Measurements from ENCODE around the gene KRT3.

KRT3 gene

DNA sequence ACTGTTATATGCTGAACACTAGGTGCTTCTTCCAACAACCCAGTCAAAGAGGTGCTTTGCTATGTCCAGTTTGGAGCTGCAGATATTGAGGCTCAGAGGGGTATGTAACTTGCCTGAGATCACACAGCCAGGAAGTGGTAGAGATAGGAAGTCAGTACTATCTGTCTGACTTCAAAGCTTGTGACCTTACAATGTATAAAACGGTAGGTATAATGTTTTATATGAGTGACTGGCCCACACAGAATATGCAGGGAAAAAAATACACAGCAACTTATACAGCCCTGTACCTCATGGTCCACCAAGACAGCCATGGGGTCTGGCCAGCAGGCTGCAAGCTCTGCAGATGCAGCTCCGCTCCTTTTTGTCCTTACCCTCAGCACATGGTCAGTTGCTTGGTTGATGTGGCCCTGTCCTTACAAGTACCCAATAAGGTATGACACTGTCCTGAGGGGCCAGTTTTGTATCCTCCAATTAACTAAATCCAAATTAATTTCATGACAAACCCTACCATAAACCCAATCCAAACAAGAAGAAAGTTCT lies 21.9 kb upstream of the KRT3 start:
- Histone ChIP-seq H3K9ac (ENCODE audit: low read length) (no peak overlapping the region), H3F3A (ENCODE audit: insufficient read depth) (no peaks in the 10 kb centered on the region), H2AFZ (ENCODE audit: low read depth, low read length, severe bottlenecking) (no peak overlapping the region), H3K9me3 (ENCODE audit: insufficient read depth, low read length) (no peaks in the 10 kb centered on the region), H3K4me2 (ENCODE audit: low read depth, low read length, poor library complexity, severe bottlenecking) (no peak overlapping the region), H3K4me3 (ENCODE audit: insufficient read depth, low read length, poor library complexity, severe bottlenecking) (no peak overlapping the region), H3K9me2 (replicated peaks; ENCODE audit: insufficient read depth, low read length) (no peaks in the 10 kb centered on the region), H3K36me3 (ENCODE audit: low read length) (no peaks in the 10 kb centered on the region), H4K20me1 (ENCODE audit: low read depth, low read length) (no peaks in the 10 kb centered on the region), H3K79me2 (ENCODE audit: insufficient read depth, low read length) (no peaks in the 10 kb centered on the region), H3K27ac (ENCODE audit: low read depth, low read length) (no peak overlapping the region), H3K27me3 (ENCODE audit: low read length) (no peaks in the 10 kb centered on the region)
- TF ChIP-seq EZH2phosphoT487 (conservative IDR thresholded peaks at IDR 0.05; ENCODE audit: low read length) (no peak), CTCF (IDR thresholded peaks at IDR 0.05; ENCODE audit: insufficient read depth, low read length, poor library complexity, severe bottlenecking) (no peak)

DNA sequence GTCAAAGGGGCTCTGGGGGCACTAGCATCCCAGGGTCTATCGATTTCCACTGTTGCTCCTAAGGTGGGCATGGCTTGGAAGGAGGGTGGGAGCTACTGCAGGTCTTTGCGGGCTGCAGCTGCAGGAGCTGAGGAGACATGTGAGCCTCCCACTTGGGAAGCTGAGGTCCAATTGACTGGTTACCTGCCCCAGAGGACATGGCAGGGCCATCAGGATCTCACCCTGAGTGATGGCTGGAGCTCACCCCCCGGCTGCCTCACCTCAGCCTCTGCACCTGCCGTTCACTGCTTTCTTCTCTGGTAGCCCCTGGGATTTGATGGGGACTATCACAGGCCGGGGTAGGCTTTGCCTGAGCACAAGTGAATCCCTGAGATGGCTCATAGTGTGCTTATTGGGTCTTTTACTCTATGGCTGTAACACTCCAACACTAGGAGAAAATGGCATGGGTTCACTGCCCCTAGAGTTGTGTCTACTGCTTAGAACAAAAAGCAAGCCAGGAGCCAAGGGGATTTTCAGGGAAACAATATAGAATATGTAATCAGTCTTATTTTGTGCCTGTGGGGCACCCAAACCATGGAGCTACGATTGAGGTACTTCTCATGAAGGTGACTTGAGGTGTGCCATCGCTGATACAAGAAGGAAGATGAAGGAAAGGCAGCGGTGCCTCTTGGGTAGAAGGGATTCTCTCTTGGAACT lies 21.2 kb upstream of the KRT3 start:
- no peaks in the 10 kb centered on the region for H3F3A ChIP-seq (ENCODE audit: insufficient read depth)
- H3K9ac ChIP-seq (ENCODE audit: low read length), result no peak overlapping the region
- H3K9me3 ChIP-seq (ENCODE audit: insufficient read depth, low read length), result no peaks in the 10 kb centered on the region
- H4K20me1 ChIP-seq (ENCODE audit: low read depth, low read length), result no peaks in the 10 kb centered on the region
- H3K36me3 ChIP-seq (ENCODE audit: low read length), result no peaks in the 10 kb centered on the region
- H3K27ac ChIP-seq (ENCODE audit: low read depth, low read length), result no peak overlapping the region
- no peaks in the 10 kb centered on the region for H3K9me2 ChIP-seq (replicated peaks; ENCODE audit: insufficient read depth, low read length)
- no peaks in the 10 kb centered on the region for H3K79me2 ChIP-seq (ENCODE audit: insufficient read depth, low read length)
- no peaks in the 10 kb centered on the region for H3K27me3 ChIP-seq (ENCODE audit: low read length)
- no peak for TF ChIP-seq EZH2phosphoT487 (conservative IDR thresholded peaks at IDR 0.05; ENCODE audit: low read length)
- no peak overlapping the region for H3K4me2 ChIP-seq (ENCODE audit: low read depth, low read length, poor library complexity, severe bottlenecking)
- no peak overlapping the region for H3K4me3 ChIP-seq (ENCODE audit: insufficient read depth, low read length, poor library complexity, severe bottlenecking)
- no peak overlapping the region for H2AFZ ChIP-seq (ENCODE audit: low read depth, low read length, severe bottlenecking)

- Histone ChIP-seq H3K27me3 (ENCODE audit: low read length) (no peaks in the 10 kb centered on the region), H3K9me3 (ENCODE audit: insufficient read depth, low read length) (no peaks in the 10 kb centered on the region), H3K4me2 (ENCODE audit: low read depth, low read length, poor library complexity, severe bottlenecking) (no peak overlapping the region), H2AFZ (ENCODE audit: low read depth, low read length, severe bottlenecking) (no peak overlapping the region), H3K79me2 (ENCODE audit: insufficient read depth, low read length) (no peaks in the 10 kb centered on the region), H3F3A (ENCODE audit: insufficient read depth) (no peaks in the 10 kb centered on the region), H3K36me3 (ENCODE audit: low read length) (no peaks in the 10 kb centered on the region), H3K4me3 (ENCODE audit: insufficient read depth, low read length, poor library complexity, severe bottlenecking) (no peak overlapping the region), H3K9ac (ENCODE audit: low read length) (no peak overlapping the region), H3K9me2 (replicated peaks; ENCODE audit: insufficient read depth, low read length) (no peaks in the 10 kb centered on the region), H4K20me1 (ENCODE audit: low read depth, low read length) (no peaks in the 10 kb centered on the region), H3K27ac (ENCODE audit: low read depth, low read length) (no peak overlapping the region)
- TF ChIP-seq EZH2phosphoT487 (conservative IDR thresholded peaks at IDR 0.05; ENCODE audit: low read length) (no peak), CTCF (IDR thresholded peaks at IDR 0.05; ENCODE audit: insufficient read depth, low read length, poor library complexity, severe bottlenecking) (no peak)
Observed at GRCh38 chr12:52815676-52816588, 20.0 kb upstream of the KRT3 start.

All from SU-DHL-6 (cell line).